Sciatic nerve (tissue), 2 donors: ENCODE results near the gene MOB1B. TPM values are rescaled to one million over a fixed set of nuclear protein-coding genes. Genes with fewer than 3 reads are reported as not detected.

Experiments used
- ATAC-seq: fragments of 200-7000 bp; cut with Tn5 transposase; one replicate; pipeline ENCODE4 v1.9.1; 2020; ENCODE audit warnings: mild to moderate bottlenecking, moderate library complexity
- DNase-seq: peaks from one replicate; pipeline ENCODE4 v3.0.0-alpha.2; 2020; ENCODE audit warnings: low spot score
- intact Hi-C: fragments of 100-400 bp; cut with DNase I; formaldehyde crosslinking; loops from one replicate; pipeline ENCODE4 v1.14.2; 2022
- total RNA-seq: library from RNA; stranded (reverse); fragmentation: NEBNext Ultra II Directional; extraction: Animal tissue kit (Norgen Biotek cat#: 25700); gene quantifications from one replicate; pipeline ENCODE4 v1.2.1, GENCODE V29; 2021
- donor health status: DM: no; HTN: no; CAD: no.
- donor health status: DM: no; HTN: no; CAD: no.

Gene MOB1B
- total RNA-seq, 1 donor from 2014 or later: 34.3 TPM

DNA sequence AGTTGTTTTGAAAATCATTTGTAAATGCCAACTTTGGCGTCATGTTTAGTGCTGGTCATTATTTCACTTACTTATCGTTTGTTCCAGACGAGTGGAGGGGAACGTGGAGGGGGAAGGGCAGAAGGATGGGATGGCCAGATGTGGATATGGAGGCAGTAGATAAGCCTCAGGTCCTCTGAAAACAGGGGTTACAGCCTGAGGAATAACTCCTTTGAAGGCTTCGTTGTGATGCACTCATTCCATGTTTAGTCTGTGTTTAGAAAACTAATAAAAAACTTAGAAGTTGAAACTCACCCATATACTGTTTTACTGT is 1.1 kb downstream of the MOB1B start:
- no peak for DNase-seq
- peak; percentile 7 for ATAC-seq
- intact Hi-C loops: no loop called here

DNA sequence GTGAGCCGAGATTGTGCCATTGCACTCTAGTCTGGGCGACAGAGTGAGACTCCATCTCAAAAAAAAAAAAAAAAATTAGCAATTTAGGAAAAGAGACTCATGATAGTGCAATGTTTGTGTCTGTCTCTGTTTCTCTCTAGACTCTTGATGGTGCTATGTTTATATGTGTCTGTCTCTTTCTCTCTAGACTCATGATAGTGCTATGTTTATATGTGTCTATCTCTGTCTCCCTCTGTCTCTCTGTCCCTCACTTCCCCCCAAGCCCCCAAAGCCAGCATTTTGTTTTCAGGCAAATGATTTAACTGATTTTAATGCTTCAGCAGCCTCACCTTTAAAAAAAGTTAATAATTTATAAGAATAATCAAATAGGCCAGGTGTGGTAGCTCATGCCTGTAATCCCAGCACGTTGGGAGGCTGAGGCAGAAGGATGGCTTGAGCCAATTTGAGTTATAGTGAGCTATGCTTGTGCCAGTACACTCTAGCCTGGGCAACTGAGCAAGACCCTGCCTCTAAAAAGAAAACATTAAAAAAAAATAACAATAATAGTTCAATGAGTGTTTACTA is 6.9 kb downstream of the MOB1B start:
- intact Hi-C loops: no loop called here

DNA sequence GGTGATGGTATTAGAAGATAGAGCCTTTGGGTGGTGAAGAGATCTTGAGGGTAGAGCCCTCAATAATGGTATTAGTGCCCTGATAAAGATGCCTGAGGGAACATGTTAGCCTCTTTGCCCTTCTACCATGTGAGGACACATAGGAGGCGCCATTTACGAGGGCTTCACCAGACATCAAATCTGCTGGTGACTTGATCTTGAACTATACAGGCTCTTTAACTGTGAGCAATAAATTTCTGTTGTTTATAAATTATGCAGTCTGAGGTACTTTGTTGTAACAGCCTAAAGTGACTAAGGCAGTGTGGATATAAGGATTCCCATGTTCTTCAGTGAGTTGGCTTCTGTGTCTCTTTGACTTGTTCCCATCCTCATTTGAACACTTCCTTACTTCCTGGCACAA is 11.8 kb downstream of the MOB1B start:
- no peak for DNase-seq
- intact Hi-C loops: no loop called here
- no peak for ATAC-seq

More for the DNA sequence above, 6.9 kb downstream of the MOB1B start:
- ATAC-seq (no peak), DNase-seq (no peak)

DNA sequence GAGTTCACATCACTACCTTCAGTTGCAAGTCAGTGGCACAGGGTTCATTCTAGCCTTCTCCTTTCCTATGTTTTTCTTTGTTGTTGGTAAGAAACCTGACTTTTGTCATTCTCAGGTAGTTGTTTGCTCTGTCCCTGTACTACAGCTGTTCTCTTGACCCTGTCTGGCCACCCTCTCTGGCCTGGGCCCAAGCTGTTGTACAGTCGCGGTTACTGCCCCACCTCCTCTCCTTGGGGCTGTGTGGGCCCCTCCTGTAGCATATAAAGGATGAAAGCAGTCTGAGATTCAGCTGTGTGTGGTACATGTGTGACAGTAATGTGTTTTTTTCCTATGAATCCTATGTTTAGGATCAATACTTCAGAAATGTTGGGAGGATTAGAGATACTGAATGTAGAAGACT is 12.5 kb downstream of the MOB1B start:
- intact Hi-C loops: no loop called here
- DNase-seq: no peak
- peak; percentile 60 for ATAC-seq

GRCh38 chr4:70915036-70915815 is 13.1 kb downstream of the MOB1B start:
- no peak for DNase-seq
- intact Hi-C loops: no loop called here
- peak; percentile 28 for ATAC-seq

DNA sequence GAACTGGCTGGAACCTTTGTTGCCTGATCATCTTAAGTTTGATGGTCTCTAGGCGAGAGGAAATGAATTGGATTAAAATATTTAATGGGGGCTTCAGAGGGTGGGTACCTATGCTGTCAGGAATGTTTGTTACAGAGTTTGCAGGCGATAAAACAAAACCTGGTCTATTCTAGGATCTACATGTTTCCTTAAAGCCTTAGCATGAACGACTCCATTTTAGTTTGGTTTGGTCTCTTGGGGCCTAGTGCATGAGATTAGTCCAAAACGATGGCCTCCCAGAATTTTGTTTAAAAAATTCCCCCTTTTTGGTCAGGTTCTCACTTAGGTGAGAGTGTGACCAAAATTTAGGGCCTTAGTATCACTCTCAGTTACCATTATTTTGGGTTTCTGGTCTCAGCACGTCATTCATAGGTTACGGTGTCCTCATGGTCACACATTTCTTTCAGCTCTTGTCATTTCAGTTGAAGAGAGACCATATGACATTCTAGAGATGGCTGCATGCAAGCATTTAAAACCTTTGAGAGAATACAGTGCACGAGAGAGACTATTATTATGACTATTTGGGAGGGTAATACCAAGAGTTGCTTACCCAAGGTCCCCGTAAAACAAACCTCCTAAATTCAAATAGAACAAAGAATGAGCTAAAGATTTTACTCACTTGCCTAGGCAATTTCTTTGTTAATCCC is 13.8 kb downstream of the MOB1B start:
- intact Hi-C loops: no loop called here
- DNase-seq: no peak
- ATAC-seq: no peak

GRCh38 chr4:70920592-70920991 is 18.4 kb downstream of the MOB1B start:
- intact Hi-C loops: no loop called here
- DNase-seq (no peak), ATAC-seq (no peak)

DNA sequence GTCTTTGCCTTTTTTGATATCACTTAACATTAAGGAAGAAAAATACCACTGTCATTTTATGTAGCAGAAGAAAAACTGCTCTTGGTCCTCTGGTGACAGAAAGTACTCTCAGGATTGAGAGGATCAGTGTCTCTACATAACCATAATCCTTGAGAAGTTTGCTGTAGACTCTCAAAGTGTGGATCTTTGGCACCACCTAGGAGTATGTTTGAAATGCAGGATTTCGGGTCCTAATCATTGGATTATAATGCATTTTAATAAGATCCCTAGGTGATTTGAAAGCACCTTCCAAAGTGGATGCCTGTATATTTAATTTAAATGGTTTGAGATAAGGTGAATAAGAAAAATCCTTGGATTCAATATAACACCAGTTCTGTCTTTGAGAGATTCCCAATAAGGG is 23.2 kb downstream of the MOB1B start:
- intact Hi-C loops: no loop called here
- no peak for ATAC-seq

DNA sequence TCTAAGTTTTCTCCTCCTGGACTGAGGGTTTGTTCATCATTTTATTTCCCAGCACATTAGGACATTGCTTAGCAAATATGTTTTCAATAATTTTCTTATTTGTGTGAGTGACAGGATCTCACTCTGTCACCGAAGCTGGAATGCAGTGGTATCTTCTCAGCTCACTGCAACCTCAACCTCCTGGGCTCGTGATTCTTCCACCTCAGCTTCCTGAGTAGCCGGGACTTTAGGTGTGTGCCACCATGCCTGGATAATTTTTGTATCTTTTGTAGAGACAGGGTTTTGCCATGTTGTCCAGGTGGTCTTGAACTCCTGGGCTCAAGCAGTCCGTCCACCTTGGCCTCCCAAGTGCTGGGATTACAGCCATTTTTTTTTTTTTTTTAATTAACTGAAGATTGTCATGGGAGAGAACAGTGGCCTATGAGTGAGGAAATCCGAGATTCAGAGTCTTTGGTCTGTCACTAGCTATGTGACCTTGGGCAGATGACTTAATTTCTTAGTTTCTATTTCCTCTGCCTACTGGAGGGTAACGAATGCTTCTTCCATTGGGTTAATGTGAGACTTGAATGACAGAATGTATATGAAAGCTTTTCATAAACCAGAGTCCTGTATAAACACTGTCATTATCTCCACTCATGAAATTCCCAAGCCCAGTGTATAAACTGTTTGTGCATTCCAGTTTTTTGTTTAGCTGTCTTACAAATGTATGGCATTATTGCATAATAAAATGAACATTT is 23.9 kb downstream of the MOB1B start:
- no peak for DNase-seq
- intact Hi-C loops: no loop called here
- no peak for ATAC-seq

More for the DNA sequence above, 23.2 kb downstream of the MOB1B start:
- no peak for DNase-seq

- ATAC-seq (peak; percentile 30), DNase-seq (no peak)
- intact Hi-C loops: no loop called here
Observed at GRCh38 chr4:70927502-70928137, 25.5 kb downstream of the MOB1B start.

GRCh38 chr4:70930530-70931256 is 28.5 kb downstream of the MOB1B start:
- intact Hi-C loops: no loop called here
- ATAC-seq (no peak), DNase-seq (no peak)

GRCh38 chr4:70931347-70931746 is 29.2 kb downstream of the MOB1B start:
- intact Hi-C loops: no loop called here
- no peak for DNase-seq
- no peak for ATAC-seq

GRCh38 chr4:70932984-70933383 is 30.8 kb downstream of the MOB1B start:
- intact Hi-C loops: no loop called here
- no peak for DNase-seq
- no peak for ATAC-seq

- DNase-seq (no peak), ATAC-seq (no peak)
- intact Hi-C loops: no loop called here
Observed at GRCh38 chr4:70935038-70935695, 33.0 kb downstream of the MOB1B start.

DNA sequence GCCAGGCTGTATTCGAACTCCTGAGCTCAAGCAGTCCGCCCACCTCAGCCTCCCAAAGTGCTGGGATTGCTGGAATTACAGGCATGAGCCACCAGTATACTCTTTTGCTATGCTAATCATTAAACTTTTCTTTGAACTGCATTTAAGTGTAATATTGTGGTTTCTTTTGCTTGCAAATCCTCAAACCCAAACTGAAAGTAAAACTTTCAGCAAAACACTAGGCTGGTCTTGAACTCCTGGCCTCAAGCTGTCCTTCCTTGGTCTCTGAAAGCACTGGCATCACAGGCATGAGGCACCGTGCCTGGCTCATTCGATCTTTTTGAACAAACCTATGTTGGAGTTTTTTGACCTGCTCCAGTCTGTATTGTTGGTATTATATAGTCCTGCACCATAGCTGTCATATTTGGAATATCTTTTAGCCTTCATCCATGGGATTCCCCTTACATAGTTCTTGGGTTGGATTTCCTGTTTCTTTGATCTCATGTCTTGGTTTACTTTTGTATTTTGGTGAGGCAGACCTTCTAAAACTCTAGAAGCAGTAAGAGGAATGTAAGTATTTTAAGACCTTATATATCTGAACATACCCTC is 34.1 kb downstream of the MOB1B start:
- intact Hi-C loops: no loop called here

GRCh38 chr4:70938086-70938485 is 35.9 kb downstream of the MOB1B start:
- no peak for ATAC-seq
- intact Hi-C loops: no loop called here
- DNase-seq: no peak

More for the DNA sequence above, 34.1 kb downstream of the MOB1B start:
- DNase-seq (no peak), ATAC-seq (no peak)

DNA sequence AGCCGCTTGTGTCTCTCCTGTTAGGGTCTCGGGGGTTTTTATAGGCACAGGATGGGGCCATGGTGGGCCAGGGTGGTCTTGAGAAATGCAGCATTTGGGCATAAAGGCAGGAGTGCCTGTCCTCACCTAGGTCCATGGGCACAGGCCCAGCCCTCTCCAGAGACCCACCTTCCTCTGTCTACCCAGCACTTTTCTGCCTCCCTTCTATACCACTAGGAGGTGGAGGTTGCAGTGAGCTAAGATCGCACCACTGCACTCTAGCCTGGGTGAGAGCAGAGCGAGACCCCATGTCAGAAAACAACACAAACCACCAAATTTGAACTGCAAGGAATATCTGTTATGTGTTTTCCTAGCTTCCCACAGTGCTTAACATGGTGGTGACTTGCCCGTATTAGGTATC is 38.0 kb downstream of the MOB1B start:
- no peak for ATAC-seq
- DNase-seq: no peak
- intact Hi-C loops: no loop called here

- no peak for DNase-seq
- intact Hi-C loops: no loop called here
- peak; percentile 48 for ATAC-seq
Observed at GRCh38 chr4:70943114-70943513, 40.9 kb downstream of the MOB1B start.
